Caco-2 (cell line): ENCODE measurements around the gene EDRF1. TPM values are rescaled to one million over a fixed set of nuclear protein-coding genes. Genes with fewer than 3 reads are reported as not detected.

Experiments used
- BruUV-seq: library from RNA; stranded (reverse); fragments of 400-500 nt; replicated peaks from 2 replicates; lab custom pipeline; 2021; lab: Mats Ljungman, UMichigan
- CTCF ChIA-PET: fragments of 300-600 bp; sonication (Branson Sonifier 250); formaldehyde crosslinking; loops from one replicate; lab custom pipeline; 2022; ENCODE audit warnings: antibody characterized with exemption; lab: Charles Lee
- POLR2A ChIA-PET: fragments of 300-600 bp; sonication (Branson Sonifier 250); formaldehyde crosslinking; loops from one replicate; lab custom pipeline; 2022; ENCODE audit warnings: antibody characterized with exemption; lab: Charles Lee
- DNase-seq, 2 experiments: peaks; one replicate each; pipeline versions ENCODE4 v3.0.0 to v3.0.0-alpha.2; 2020 to 2022
- H3K27me3 ChIP-seq: replicated peaks from 2 replicates; pipeline ENCODE4 v1.6.0; 2011; ENCODE audit warnings: low read length; ENCODE audit not compliant: control insufficient read depth, insufficient read depth
- H3K36me3 ChIP-seq: 2 replicates; pipeline ENCODE4 v1.5.1; 2011; ENCODE audit warnings: low read length; ENCODE audit not compliant: control insufficient read depth, insufficient read depth
- H3K4me1 ChIP-seq: fragments of 250-450 bp; sonication (Bioruptor Pico); 2 replicates; pipeline ENCODE4 v1.5.1; 2020; ENCODE audit warnings: mild to moderate bottlenecking
- H3K4me3 ChIP-seq: 2 replicates; pipeline ENCODE4 v1.5.1; 2011; ENCODE audit warnings: low read depth, mild to moderate bottlenecking, control low read depth, low read length
- H3K9me3 ChIP-seq: fragments of 250-450 bp; sonication (Bioruptor Pico); 2 replicates; pipeline ENCODE4 v1.5.1; 2020; ENCODE audit warnings: mild to moderate bottlenecking, moderate library complexity
- H3K27ac Mint-ChIP-seq: one replicate; pipeline ENCODE4 v1.8.0; 2022; ENCODE audit warnings: mixed read lengths; ENCODE audit not compliant: unreplicated experiment
- H3K27me3 Mint-ChIP-seq: one replicate; pipeline ENCODE4 v1.8.0; 2022; ENCODE audit warnings: mixed read lengths; ENCODE audit not compliant: insufficient read depth, unreplicated experiment
- H3K36me3 Mint-ChIP-seq: one replicate; pipeline ENCODE4 v1.8.0; 2022; ENCODE audit warnings: mild to moderate bottlenecking, mixed read lengths; ENCODE audit not compliant: insufficient read depth, unreplicated experiment
- H3K4me1 Mint-ChIP-seq: one replicate; pipeline ENCODE4 v1.8.0; 2022; ENCODE audit warnings: low read depth, mixed read lengths; ENCODE audit not compliant: unreplicated experiment
- H3K4me3 Mint-ChIP-seq: one replicate; pipeline ENCODE4 v1.8.0; 2022; ENCODE audit warnings: mild to moderate bottlenecking, moderate library complexity, mixed read lengths; ENCODE audit not compliant: unreplicated experiment
- H3K9me3 Mint-ChIP-seq: one replicate; pipeline ENCODE4 v1.8.0; 2022; ENCODE audit warnings: mixed read lengths; ENCODE audit not compliant: unreplicated experiment
- CTCF ChIP-seq, 2 experiments: fragments of 200-600 bp in 1 of 2; IDR thresholded peaks; 1 replicate in 1 of 2; 2 replicates in 1 of 2; pipeline versions ENCODE4 v1.5.1 to v1.8.0; 2011 to 2022; ENCODE audit warnings: antibody characterized with exemption in 1 of 2, control low read depth in 1 of 2, inconsistent platforms in 1 of 2, low read depth in 1 of 2, low read length in 1 of 2, mild to moderate bottlenecking in 1 of 2, moderate library complexity in 1 of 2; ENCODE audit not compliant: insufficient read depth in 1 of 2, severe bottlenecking in 1 of 2, unreplicated experiment in 1 of 2
- intact Hi-C: fragments of 100-400 bp; cut with micrococcal nuclease; formaldehyde crosslinking; loops from one replicate; pipeline ENCODE4 v1.10.0; 2022; ENCODE audit not compliant: unreplicated experiment
- total RNA-seq: library from RNA; stranded (reverse); gene quantifications from 2 replicates; pipeline ENCODE4 v1.2.3, GENCODE V29; 2022

EDRF1 gene
- total RNA-seq, 1 experiment from 2014 or later, result 40.9 TPM

- Mint-ChIP-seq H3K4me3 (no peak overlapping the region), H3K9me3 (no peaks in the 10 kb centered on the region), H3K36me3 (peaks cover 47% of the 10 kb centered on the region), H3K27me3 (no peaks in the 10 kb centered on the region), H3K27ac (no peak overlapping the region), H3K4me1 (peaks cover 2% of the 10 kb centered on the region)
- Histone ChIP-seq H3K4me3 (no peak overlapping the region), H3K4me1 (no peaks in the 10 kb centered on the region), H3K36me3 (no peaks in the 10 kb centered on the region; the same call in 1 of the 2 replicates), H3K27me3 (no peaks in the 10 kb centered on the region), H3K9me3 (no peaks in the 10 kb centered on the region)
- no peak for TF ChIP-seq CTCF (IDR thresholded peaks at IDR 0.05; ENCODE audit: insufficient read depth in 1 of 2, low read depth in 1 of 2, low read length in 1 of 2, severe bottlenecking in 1 of 2, unreplicated experiment in 1 of 2)
- intact Hi-C loops, result no loop called here
- ChIA-PET CTCF (no interaction called here), POLR2A (no interaction called here)
- DNase-seq, result no peak
- BruUV-seq, result no TSS peak
Measured at GRCh38 chr10:125766511-125766910, 47.0 kb downstream of the EDRF1 start.

GRCh38 chr10:125768219-125768855, 48.8 kb downstream of the EDRF1 start:
- intact Hi-C loops, result no loop called here
- POLR2A ChIA-PET, result no interaction called here
- Histone ChIP-seq H3K4me1 (no peaks in the 10 kb centered on the region), H3K27me3 (no peaks in the 10 kb centered on the region), H3K9me3 (no peaks in the 10 kb centered on the region), H3K36me3 (no peaks in the 10 kb centered on the region), H3K4me3 (no peak overlapping the region)
- no TSS peak for BruUV-seq
- CTCF ChIA-PET, result no interaction called here
- no peak overlapping the region for H3K4me3 Mint-ChIP-seq
- no peak for TF ChIP-seq CTCF (IDR thresholded peaks at IDR 0.05; ENCODE audit: insufficient read depth in 1 of 2, low read depth in 1 of 2, low read length in 1 of 2, severe bottlenecking in 1 of 2, unreplicated experiment in 1 of 2)
- H3K36me3 Mint-ChIP-seq, result peaks cover 31% of the 10 kb centered on the region
- no peaks in the 10 kb centered on the region for H3K4me1 Mint-ChIP-seq
- H3K27ac Mint-ChIP-seq, result no peak overlapping the region
- DNase-seq, result no peak
- H3K9me3 Mint-ChIP-seq, result no peaks in the 10 kb centered on the region
- no peaks in the 10 kb centered on the region for H3K27me3 Mint-ChIP-seq

GRCh38 chr10:125769175-125769574, 49.7 kb downstream of the EDRF1 start:
- Histone ChIP-seq H3K4me1 (no peaks in the 10 kb centered on the region), H3K9me3 (no peaks in the 10 kb centered on the region), H3K36me3 (no peaks in the 10 kb centered on the region), H3K4me3 (no peak overlapping the region), H3K27me3 (no peaks in the 10 kb centered on the region)
- no peak overlapping the region for H3K4me3 Mint-ChIP-seq
- H3K27me3 Mint-ChIP-seq, result no peaks in the 10 kb centered on the region
- ChIA-PET POLR2A (no interaction called here), CTCF (no interaction called here)
- intact Hi-C loops, result no loop called here
- TF ChIP-seq CTCF (IDR thresholded peaks at IDR 0.05; ENCODE audit: insufficient read depth in 1 of 2, low read depth in 1 of 2, low read length in 1 of 2, severe bottlenecking in 1 of 2, unreplicated experiment in 1 of 2), result no peak
- no TSS peak for BruUV-seq
- no peak for DNase-seq
- H3K36me3 Mint-ChIP-seq, result peaks cover 24% of the 10 kb centered on the region
- no peak overlapping the region for H3K27ac Mint-ChIP-seq
- H3K9me3 Mint-ChIP-seq, result no peaks in the 10 kb centered on the region
- no peaks in the 10 kb centered on the region for H3K4me1 Mint-ChIP-seq
